Measurements from ENCODE around the gene FLRT1. TPM values are rescaled to one million over a fixed set of nuclear protein-coding genes. Genes with fewer than 3 reads are reported as not detected.
"Not testable (repeated sequence)": the region's sequence is repeated elsewhere in the genome, so short reads cannot be mapped to it uniquely, and the experiment has no call there.

Gene FLRT1
- total RNA-seq, 2 donors from 2014 or later: not detected

DNA sequence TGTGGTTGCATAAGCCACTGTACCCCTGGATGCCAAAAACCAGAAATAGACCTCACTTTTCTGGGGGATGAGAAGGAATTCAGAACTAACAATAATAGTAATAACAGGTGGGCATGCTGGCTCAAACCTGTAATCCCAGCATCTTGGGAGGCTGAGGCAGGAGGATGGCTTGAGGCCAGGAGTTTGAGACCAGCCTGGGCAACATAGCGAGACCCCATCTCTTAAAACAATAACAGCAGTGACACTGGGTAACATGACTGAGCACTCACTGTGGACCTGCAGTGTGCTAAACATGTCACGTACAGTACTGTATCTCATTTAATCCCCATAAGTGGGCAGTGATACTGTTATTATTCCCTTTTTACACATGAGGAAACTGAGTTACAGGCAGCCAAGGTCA lies 10.0 kb downstream of the FLRT1 start:
- 91 to 92% methylated on average over 2 of the region's 2 CpGs for WGBS, 2 experiments (ENCODE audit: insufficient coverage in 1 of 2, insufficient read length in 1 of 2)
- no peaks in the 10 kb centered on the region for H3K36me3 Mint-ChIP-seq (ENCODE audit: low read depth)
- no peak overlapping the region for H3K27ac Mint-ChIP-seq
- no peaks in the 10 kb centered on the region for H3K4me1 ChIP-seq (ENCODE audit: control insufficient read depth, insufficient read depth, low read length)
- no peak overlapping the region for H3K4me3 Mint-ChIP-seq
- peaks cover 54% of the 10 kb centered on the region for H3K27me3 Mint-ChIP-seq (ENCODE audit: insufficient read depth)
- H3K9me3 Mint-ChIP-seq: no peaks in the 10 kb centered on the region
- no peaks in the 10 kb centered on the region for H3K36me3 ChIP-seq (ENCODE audit: control insufficient read depth, insufficient read depth, low read length)
- peaks cover 5% of the 10 kb centered on the region for H3K4me1 Mint-ChIP-seq
- no peak overlapping the region for H3K9ac ChIP-seq (ENCODE audit: extremely low read depth, low read length, poor library complexity, severe bottlenecking)
- TF ChIP-seq, protein P1, sequence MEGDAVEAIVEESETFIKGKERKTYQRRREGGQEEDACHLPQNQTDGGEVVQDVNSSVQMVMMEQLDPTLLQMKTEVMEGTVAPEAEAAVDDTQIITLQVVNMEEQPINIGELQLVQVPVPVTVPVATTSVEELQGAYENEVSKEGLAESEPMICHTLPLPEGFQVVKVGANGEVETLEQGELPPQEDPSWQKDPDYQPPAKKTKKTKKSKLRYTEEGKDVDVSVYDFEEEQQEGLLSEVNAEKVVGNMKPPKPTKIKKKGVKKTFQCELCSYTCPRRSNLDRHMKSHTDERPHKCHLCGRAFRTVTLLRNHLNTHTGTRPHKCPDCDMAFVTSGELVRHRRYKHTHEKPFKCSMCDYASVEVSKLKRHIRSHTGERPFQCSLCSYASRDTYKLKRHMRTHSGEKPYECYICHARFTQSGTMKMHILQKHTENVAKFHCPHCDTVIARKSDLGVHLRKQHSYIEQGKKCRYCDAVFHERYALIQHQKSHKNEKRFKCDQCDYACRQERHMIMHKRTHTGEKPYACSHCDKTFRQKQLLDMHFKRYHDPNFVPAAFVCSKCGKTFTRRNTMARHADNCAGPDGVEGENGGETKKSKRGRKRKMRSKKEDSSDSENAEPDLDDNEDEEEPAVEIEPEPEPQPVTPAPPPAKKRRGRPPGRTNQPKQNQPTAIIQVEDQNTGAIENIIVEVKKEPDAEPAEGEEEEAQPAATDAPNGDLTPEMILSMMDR (conservative IDR thresholded peaks at IDR 0.05): no peak
- no peak overlapping the region for H3K27ac ChIP-seq (ENCODE audit: low read depth, low read length)
- no peaks in the 10 kb centered on the region for H3K9me3 ChIP-seq (ENCODE audit: control insufficient read depth, low read length)
- DNase-seq: no peak
- no peak overlapping the region for H3K4me3 ChIP-seq (ENCODE audit: low read length)
- H3K27me3 ChIP-seq (ENCODE audit: control insufficient read depth, insufficient read depth, low read length, poor library complexity, severe bottlenecking): no peaks in the 10 kb centered on the region

DNA sequence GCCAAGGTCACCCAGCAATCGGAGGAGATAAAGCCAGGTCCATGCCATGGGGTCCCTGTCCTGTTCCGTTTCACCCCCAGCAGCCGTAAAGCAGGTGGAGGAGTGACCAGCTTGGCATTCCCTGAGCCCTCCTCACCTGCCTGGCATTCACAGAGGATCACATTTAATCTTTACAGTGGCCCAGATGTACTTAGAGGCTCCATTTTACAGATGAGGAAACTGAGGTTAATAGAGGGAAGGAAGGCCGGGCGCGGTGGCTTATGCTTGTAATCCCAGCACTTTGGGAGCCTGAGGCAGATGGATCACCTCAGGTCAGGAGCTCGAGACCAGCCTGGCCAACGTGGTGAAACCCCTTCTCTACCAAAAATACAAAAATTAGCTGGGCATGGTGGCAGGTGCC lies 11.6 kb downstream of the FLRT1 start:
- H3K36me3 Mint-ChIP-seq (ENCODE audit: low read depth): not testable (repeated sequence)

DNA sequence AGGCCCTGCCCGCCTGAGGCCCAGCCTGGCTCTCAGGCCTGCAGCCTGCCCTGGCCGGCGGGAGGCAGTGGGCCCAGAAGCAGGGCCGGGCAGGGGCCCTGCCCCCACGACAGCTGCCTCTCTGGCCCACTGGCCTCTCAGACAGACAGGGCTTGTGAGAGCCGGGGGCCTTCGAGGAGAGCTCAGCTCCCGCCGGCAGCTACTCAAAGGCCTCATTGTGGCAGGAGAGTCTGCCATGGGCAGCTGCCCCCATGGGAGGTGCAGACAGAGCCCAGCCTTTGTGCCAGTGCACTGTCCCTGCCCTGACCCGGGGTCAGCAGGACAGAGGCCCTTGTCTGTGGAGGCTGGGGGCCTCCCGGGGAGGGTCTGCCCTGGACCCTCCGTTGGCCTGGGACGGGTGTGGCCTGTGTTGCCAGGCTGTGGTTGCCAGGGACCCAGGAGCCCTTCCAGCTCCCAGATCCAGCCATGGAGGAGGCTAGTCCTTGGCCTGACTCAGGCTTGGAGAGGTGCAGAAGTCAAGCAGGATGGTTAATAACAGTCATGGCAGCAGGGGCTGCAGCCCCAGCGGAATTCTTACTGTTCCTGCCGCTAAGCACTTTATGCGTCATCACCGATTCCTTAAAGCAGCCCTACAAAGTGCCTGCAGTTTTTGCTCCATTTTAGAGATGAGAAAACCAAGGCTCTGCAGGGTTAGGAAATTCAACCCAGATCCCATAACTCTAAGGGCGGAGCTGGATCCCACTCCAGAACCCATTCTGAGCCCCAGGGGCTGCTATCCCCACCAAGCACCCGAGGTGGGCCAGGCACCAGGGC lies 12.5 kb downstream of the FLRT1 start:
- H3K9me3 ChIP-seq (ENCODE audit: control insufficient read depth, low read length): no peaks in the 10 kb centered on the region
- TF ChIP-seq, protein P1 (conservative IDR thresholded peaks at IDR 0.05): no peak
- H3K4me3 ChIP-seq (ENCODE audit: low read length): no peak overlapping the region
- H3K9me3 Mint-ChIP-seq: no peaks in the 10 kb centered on the region
- H3K27ac Mint-ChIP-seq: no peak overlapping the region
- peaks cover 2% of the 10 kb centered on the region for H3K4me1 Mint-ChIP-seq
- no peaks in the 10 kb centered on the region for H3K4me1 ChIP-seq (ENCODE audit: control insufficient read depth, insufficient read depth, low read length)
- no peaks in the 10 kb centered on the region for H3K27me3 ChIP-seq (ENCODE audit: control insufficient read depth, insufficient read depth, low read length, poor library complexity, severe bottlenecking)
- 71 to 82% methylated on average over 8 to 19 of the region's 19 CpGs for WGBS, 2 experiments (ENCODE audit: insufficient coverage in 1 of 2, insufficient read length in 1 of 2)
- H3K27ac ChIP-seq (ENCODE audit: low read depth, low read length): peak overlapping the region; percentile 87
- H3K4me3 Mint-ChIP-seq: no peak overlapping the region
- no peak for DNase-seq
- H3K36me3 Mint-ChIP-seq (ENCODE audit: low read depth): no peaks in the 10 kb centered on the region
- H3K27me3 Mint-ChIP-seq (ENCODE audit: insufficient read depth): peaks cover 43% of the 10 kb centered on the region
- H3K9ac ChIP-seq (ENCODE audit: extremely low read depth, low read length, poor library complexity, severe bottlenecking): no peak overlapping the region
- no peaks in the 10 kb centered on the region for H3K36me3 ChIP-seq (ENCODE audit: control insufficient read depth, insufficient read depth, low read length)

More for the DNA sequence above, 11.6 kb downstream of the FLRT1 start:
- not testable (repeated sequence) for H3K27ac Mint-ChIP-seq; DNase-seq; H3K36me3 ChIP-seq (ENCODE audit: control insufficient read depth, insufficient read depth, low read length); H3K4me3 Mint-ChIP-seq; H3K4me1 ChIP-seq (ENCODE audit: control insufficient read depth, insufficient read depth, low read length); H3K4me1 Mint-ChIP-seq; H3K9me3 Mint-ChIP-seq; H3K4me3 ChIP-seq (ENCODE audit: low read length); H3K9me3 ChIP-seq (ENCODE audit: control insufficient read depth, low read length); H3K27me3 ChIP-seq (ENCODE audit: control insufficient read depth, insufficient read depth, low read length, poor library complexity, severe bottlenecking); H3K9ac ChIP-seq (ENCODE audit: extremely low read depth, low read length, poor library complexity, severe bottlenecking)
- WGBS, 2 experiments (ENCODE audit: insufficient coverage in 1 of 2, insufficient read length in 1 of 2): 95 to 100% methylated on average over 2 to 8 of the region's 8 CpGs
- peak overlapping the region; percentile 87 for H3K27ac ChIP-seq (ENCODE audit: low read depth, low read length)
- peaks cover 49% of the 10 kb centered on the region for H3K27me3 Mint-ChIP-seq (ENCODE audit: insufficient read depth)
